Brain microvascular endothelial cell (primary cell): ENCODE measurements around the gene STRADB.
"Not testable (repeated sequence)": the region's sequence is repeated elsewhere in the genome, so short reads cannot be mapped to it uniquely, and the experiment has no call there.

ENCODE experiments used
- DNase-seq: peaks from one replicate; pipeline ENCODE4 v3.0.0-alpha.2; 2020
- H3K27ac ChIP-seq: fragments of 250-450 bp; sonication (Bioruptor Pico); 2 replicates; pipeline ENCODE4 v1.5.1; 2020; ENCODE audit warnings: mild to moderate bottlenecking, moderate library complexity
- H3K27me3 ChIP-seq: fragments of 250-450 bp; sonication (Bioruptor Pico); replicated peaks from 2 replicates; pipeline ENCODE4 v1.5.1; 2020; ENCODE audit warnings: mild to moderate bottlenecking
- H3K36me3 ChIP-seq: fragments of 250-450 bp; sonication (Bioruptor Pico); replicated peaks from 2 replicates; pipeline ENCODE4 v1.5.1; 2020; ENCODE audit warnings: mild to moderate bottlenecking
- H3K4me3 ChIP-seq: 2 replicates; pipeline ENCODE4 v1.5.1; 2011; ENCODE audit warnings: low read depth, mild to moderate bottlenecking, control low read depth, low read length, moderate library complexity
- in situ Hi-C: cut with HindIII; loops from 2 replicates; pipeline ENCODE4 v1.10.0; 2017; ENCODE audit warnings: low sequenced_read_pairs, low pct_ligation_motif_present
- TF ChIP-seq, protein P1 (sequence below): IDR thresholded peaks from 2 replicates; pipeline ENCODE4 v1.5.1; 2011; ENCODE audit warnings: low read depth, mild to moderate bottlenecking, moderate library complexity, low read length, control low read depth, inconsistent platforms; ENCODE audit errors: missing control alignments

Gene STRADB

DNA sequence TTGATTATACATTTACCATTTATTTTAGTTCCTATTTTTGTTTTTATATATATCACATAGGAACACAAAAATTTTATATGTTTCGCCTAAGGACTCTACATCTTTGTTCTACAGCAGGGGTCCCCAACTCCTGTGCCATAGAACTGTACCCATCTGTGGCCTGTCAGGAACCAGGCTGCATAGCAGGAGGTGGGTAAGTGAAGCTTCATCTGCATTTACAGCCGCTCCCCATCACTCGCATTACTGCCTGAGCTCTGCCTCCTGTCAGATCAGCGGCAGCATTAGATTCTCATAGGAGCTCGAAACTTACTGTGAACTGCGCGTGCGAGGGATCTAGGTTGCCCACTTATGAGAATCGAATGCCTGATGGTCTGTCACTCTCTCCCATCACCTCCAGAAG lies 25.6 kb upstream of the STRADB start:
- TF ChIP-seq, protein P1, sequence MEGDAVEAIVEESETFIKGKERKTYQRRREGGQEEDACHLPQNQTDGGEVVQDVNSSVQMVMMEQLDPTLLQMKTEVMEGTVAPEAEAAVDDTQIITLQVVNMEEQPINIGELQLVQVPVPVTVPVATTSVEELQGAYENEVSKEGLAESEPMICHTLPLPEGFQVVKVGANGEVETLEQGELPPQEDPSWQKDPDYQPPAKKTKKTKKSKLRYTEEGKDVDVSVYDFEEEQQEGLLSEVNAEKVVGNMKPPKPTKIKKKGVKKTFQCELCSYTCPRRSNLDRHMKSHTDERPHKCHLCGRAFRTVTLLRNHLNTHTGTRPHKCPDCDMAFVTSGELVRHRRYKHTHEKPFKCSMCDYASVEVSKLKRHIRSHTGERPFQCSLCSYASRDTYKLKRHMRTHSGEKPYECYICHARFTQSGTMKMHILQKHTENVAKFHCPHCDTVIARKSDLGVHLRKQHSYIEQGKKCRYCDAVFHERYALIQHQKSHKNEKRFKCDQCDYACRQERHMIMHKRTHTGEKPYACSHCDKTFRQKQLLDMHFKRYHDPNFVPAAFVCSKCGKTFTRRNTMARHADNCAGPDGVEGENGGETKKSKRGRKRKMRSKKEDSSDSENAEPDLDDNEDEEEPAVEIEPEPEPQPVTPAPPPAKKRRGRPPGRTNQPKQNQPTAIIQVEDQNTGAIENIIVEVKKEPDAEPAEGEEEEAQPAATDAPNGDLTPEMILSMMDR: no peak
- Histone ChIP-seq H3K27ac (no peak overlapping the region), H3K27me3 (no peaks in the 10 kb centered on the region), H3K36me3 (no peaks in the 10 kb centered on the region), H3K4me3 (no peak overlapping the region)
- DNase-seq: no peak
- in situ Hi-C loops: no loop called here

DNA sequence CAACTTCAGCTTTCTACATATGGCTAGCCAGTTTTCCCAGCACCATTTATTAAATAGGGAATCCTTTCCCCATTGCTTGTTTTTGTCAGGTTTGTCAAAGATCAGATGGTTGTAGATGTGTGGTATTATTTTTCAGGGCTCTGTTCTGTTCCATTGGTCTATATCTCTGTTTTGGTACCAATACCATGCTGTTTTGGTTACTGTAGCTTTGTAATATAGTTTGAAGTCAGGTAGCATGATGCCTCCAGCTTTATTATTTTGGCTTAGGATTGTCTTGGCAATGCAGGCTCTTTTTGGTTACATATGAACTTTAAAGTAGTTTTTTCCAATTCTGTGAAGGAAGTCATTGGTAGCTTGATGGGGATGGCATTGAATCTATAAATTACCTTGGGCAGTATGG lies 23.2 kb upstream of the STRADB start:
- in situ Hi-C loops, DNase-seq, H3K27me3 ChIP-seq, H3K4me3 ChIP-seq, H3K36me3 ChIP-seq, H3K27ac ChIP-seq: not testable (repeated sequence)

- H3K27ac ChIP-seq, DNase-seq, in situ Hi-C loops, H3K4me3 ChIP-seq, H3K36me3 ChIP-seq, H3K27me3 ChIP-seq: not testable (repeated sequence)
Observed at GRCh38 chr2:201429835-201430234, 21.7 kb upstream of the STRADB start.

- H3K36me3 ChIP-seq, in situ Hi-C loops, DNase-seq, H3K27ac ChIP-seq, H3K4me3 ChIP-seq, H3K27me3 ChIP-seq: not testable (repeated sequence)
Observed at GRCh38 chr2:201430322-201430721, 21.2 kb upstream of the STRADB start.

- Histone ChIP-seq H3K27me3 (no peaks in the 10 kb centered on the region), H3K36me3 (no peaks in the 10 kb centered on the region), H3K4me3 (no peak overlapping the region), H3K27ac (no peak overlapping the region)
- in situ Hi-C loops: no loop called here
- no peak for DNase-seq
- TF ChIP-seq, protein P1: no peak
Observed at GRCh38 chr2:201430839-201431238, 20.7 kb upstream of the STRADB start.

DNA sequence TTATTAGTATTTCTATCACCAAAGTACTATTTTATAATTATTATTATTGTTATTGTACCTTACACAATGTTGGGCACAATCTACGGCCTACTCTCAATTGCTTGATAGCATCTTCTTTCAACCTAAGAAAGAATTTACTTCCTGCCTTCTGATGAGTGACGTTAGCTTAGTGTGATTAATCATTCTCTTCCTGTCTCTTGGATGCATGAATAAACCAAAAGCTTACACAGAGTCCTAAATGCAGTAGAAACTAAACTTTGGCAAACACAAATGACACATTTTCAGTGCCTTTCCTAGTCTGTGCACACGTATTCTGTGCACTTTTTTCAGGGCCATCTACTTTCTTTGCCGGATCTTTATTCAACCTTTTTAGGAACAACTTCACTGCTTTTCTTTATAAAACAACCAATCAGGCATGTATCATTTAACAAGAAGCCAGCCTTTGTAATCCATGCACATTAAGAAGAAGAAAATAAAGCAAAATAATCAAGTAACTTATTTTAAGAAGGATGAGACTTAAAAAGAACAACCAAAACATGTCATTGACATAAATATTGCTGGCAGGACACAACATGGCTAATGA lies 19.4 kb upstream of the STRADB start:
- TF ChIP-seq, protein P1: no peak
- Histone ChIP-seq H3K36me3 (no peaks in the 10 kb centered on the region), H3K27ac (peak overlapping the region; percentile 57), H3K4me3 (no peak overlapping the region), H3K27me3 (no peaks in the 10 kb centered on the region)
- DNase-seq: peak; percentile 50
- in situ Hi-C loops: no loop called here

- DNase-seq: peak; percentile 27
Observed at GRCh38 chr2:201432621-201433393, 18.7 kb upstream of the STRADB start.

More at GRCh38 chr2:201432621-201433393, 18.7 kb upstream of the STRADB start:
- H3K27me3 ChIP-seq: no peaks in the 10 kb centered on the region
- H3K27ac ChIP-seq: peak overlapping the region; percentile 57
- no peaks in the 10 kb centered on the region for H3K36me3 ChIP-seq
- TF ChIP-seq, protein P1: no peak
- no peak overlapping the region for H3K4me3 ChIP-seq
- in situ Hi-C loops: no loop called here
